Keratinocyte (primary cell): Measurements from ENCODE around the gene MAU2. TPM values are rescaled to one million over a fixed set of nuclear protein-coding genes. Genes with fewer than 3 reads are reported as not detected.

Experiments
- DNase-seq: peaks from one replicate; pipeline ENCODE4 v3.0.0-alpha.2; 2011; ENCODE audit warnings: low read depth, missing footprints, low spot score
- FAIRE-seq: peaks from 2 replicates; lab custom pipeline; 2011; peaks lifted over from hg19 to GRCh38; lab: Jason Lieb, UNC
- H2AFZ ChIP-seq: 2 replicates; pipeline ENCODE4 v1.6.0; 2012; ENCODE audit warnings: low read length, control low read depth, inconsistent platforms; ENCODE audit not compliant: control insufficient read depth
- H3K27ac ChIP-seq: 2 replicates; pipeline ENCODE4 v1.5.1; 2011; ENCODE audit warnings: low read length; ENCODE audit not compliant: control insufficient read depth, insufficient read depth
- H3K27me3 ChIP-seq: 3 replicates; pipeline ENCODE4 v1.6.0; 2011; ENCODE audit warnings: low read length; ENCODE audit not compliant: control insufficient read depth, insufficient read depth; ENCODE audit errors: extremely low read depth
- H3K36me3 ChIP-seq, 2 experiments: 2 replicates in 1 of 2; 3 replicates in 1 of 2; pipeline ENCODE4 v1.5.1; 2011; ENCODE audit warnings: low read length in 2 of 2, mild to moderate bottlenecking in 1 of 2; ENCODE audit not compliant: control insufficient read depth in 2 of 2, insufficient read depth in 2 of 2; ENCODE audit errors: extremely low read depth in 1 of 2
- H3K4me1 ChIP-seq: 3 replicates; pipeline ENCODE4 v1.5.1; 2011; ENCODE audit warnings: low read length; ENCODE audit not compliant: control insufficient read depth, insufficient read depth; ENCODE audit errors: extremely low read depth
- H3K4me2 ChIP-seq: 3 replicates; pipeline ENCODE4 v1.6.0; 2011; ENCODE audit warnings: low read depth, low read length; ENCODE audit not compliant: control insufficient read depth, insufficient read depth; ENCODE audit errors: extremely low read depth
- H3K4me3 ChIP-seq, 3 experiments: fragments of 200-600 bp in 1 of 3; sonication (generic) in 1 of 3; 2 replicates in 2 of 3; 3 replicates in 1 of 3; pipeline ENCODE4 v1.5.1; 2011 to 2016; ENCODE audit warnings: low read length in 3 of 3, mild to moderate bottlenecking in 3 of 3, control low read depth in 2 of 3, inconsistent platforms in 1 of 3, low read depth in 1 of 3, mixed read lengths in 1 of 3, mixed run types in 1 of 3, moderate library complexity in 1 of 3; ENCODE audit not compliant: control insufficient read depth in 2 of 3, insufficient read depth in 2 of 3; ENCODE audit errors: extremely low read depth in 1 of 3
- H3K79me2 ChIP-seq: 2 replicates; pipeline ENCODE4 v1.6.0; 2012; ENCODE audit warnings: low read length; ENCODE audit not compliant: control insufficient read depth, insufficient read depth
- H3K9ac ChIP-seq: 3 replicates; pipeline ENCODE4 v1.6.0; 2011; ENCODE audit warnings: low read length; ENCODE audit not compliant: control insufficient read depth, insufficient read depth; ENCODE audit errors: extremely low read depth
- H3K9me1 ChIP-seq: 3 replicates; pipeline ENCODE4 v1.6.0; 2011; ENCODE audit warnings: low read length; ENCODE audit not compliant: control insufficient read depth, insufficient read depth; ENCODE audit errors: extremely low read depth
- H3K9me3 ChIP-seq: 2 replicates; pipeline ENCODE4 v1.5.1; 2012; ENCODE audit warnings: low read depth, low read length; ENCODE audit not compliant: control insufficient read depth
- H4K20me1 ChIP-seq: 3 replicates; pipeline ENCODE4 v1.6.0; 2011; ENCODE audit warnings: low read length; ENCODE audit not compliant: control insufficient read depth, insufficient read depth; ENCODE audit errors: extremely low read depth
- EZH2 ChIP-seq: IDR thresholded peaks from one replicate; pipeline ENCODE4 v1.6.1; 2012; ENCODE audit warnings: inconsistent platforms, mild to moderate bottlenecking, low read length, moderate library complexity
- dilution Hi-C: fragments of 300-500 bp; cut with MboI; formaldehyde crosslinking; loops from one replicate; pipeline ENCODE4 v1.7.0; 2020; ENCODE audit warnings: low sequenced_read_pairs; ENCODE audit not compliant: extremely low pct_ligation_motif_present
- polyA plus RNA-seq, 5 experiments: library from polyadenylated mRNA; depleted of rRNA in 3 of 5; stranded (reverse) in 3 of 5; stranded (forward) in 1 of 5; unstranded in 1 of 5; fragments of >200 nt; gene quantifications; 1 replicate in 1 of 5; 2 replicates in 3 of 5; 3 replicates in 1 of 5; pipeline versions ENCODE4 v1.2.1 to v1.2.3, GENCODE V29; 2011 to 2012; ENCODE audit warnings: missing spikeins in 2 of 5, low read depth in 1 of 5, low replicate concordance in 1 of 5
- TF ChIP-seq, protein P1 (sequence below), 3 experiments: IDR thresholded peaks in 1 of 3; conservative IDR thresholded peaks in 1 of 3; optimal IDR thresholded peaks in 1 of 3; 2 replicates in 2 of 3; 3 replicates in 1 of 3; pipeline versions ENCODE3 to v1.5.1; 2011; ENCODE audit warnings: low read length in 3 of 3, mild to moderate bottlenecking in 3 of 3, moderate library complexity in 2 of 3, control low read depth in 1 of 3, inconsistent platforms in 1 of 3; ENCODE audit not compliant: insufficient read depth in 2 of 3; ENCODE audit errors: extremely low read depth in 1 of 3

MAU2 gene
- polyA plus RNA-seq, 1 donor (not counting 4 experiments of a cell fraction or from before 2014, with no cell fraction given): 10.3 TPM

DNA sequence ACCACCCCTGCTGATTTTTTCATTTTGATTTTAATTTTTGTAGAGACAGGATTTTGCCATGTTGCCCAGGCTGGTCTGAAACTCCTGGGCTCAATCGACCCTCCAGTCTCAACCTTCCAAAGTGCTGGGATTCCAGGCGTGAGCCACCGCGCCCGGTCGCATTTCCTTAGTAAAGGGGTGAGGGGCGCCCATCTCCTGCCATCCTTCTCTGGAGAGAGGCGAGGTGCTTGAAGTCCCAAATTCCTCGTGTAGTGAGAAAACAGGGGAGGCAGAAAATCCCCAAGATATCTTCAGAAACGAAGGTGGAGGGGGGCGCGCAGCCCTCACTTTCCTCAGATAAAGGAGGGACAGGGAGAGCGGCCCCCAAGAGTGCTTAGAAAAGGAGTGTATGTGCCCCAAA, 63.9 kb downstream of the MAU2 start:
- Histone ChIP-seq H3K9ac (peak overlapping the region; percentile 82), H3K4me2 (peak overlapping the region; percentile 94), H3K79me2 (peaks cover 33% of the 10 kb centered on the region), H3K9me3 (no peaks in the 10 kb centered on the region), H3K9me1 (peaks cover 3% of the 10 kb centered on the region), H3K4me3 (peak overlapping the region; percentile 56 to 74 (median 71)), H3K27me3 (no peaks in the 10 kb centered on the region), H2AFZ (no peak overlapping the region), H3K4me1 (peaks cover 35% of the 10 kb centered on the region), H3K36me3 (no peaks in the 10 kb centered on the region), H3K27ac (peak overlapping the region; percentile 68), H4K20me1 (no peaks in the 10 kb centered on the region)
- FAIRE-seq (no peak), DNase-seq (no peak)
- TF ChIP-seq EZH2: no peak
- TF ChIP-seq, protein P1, sequence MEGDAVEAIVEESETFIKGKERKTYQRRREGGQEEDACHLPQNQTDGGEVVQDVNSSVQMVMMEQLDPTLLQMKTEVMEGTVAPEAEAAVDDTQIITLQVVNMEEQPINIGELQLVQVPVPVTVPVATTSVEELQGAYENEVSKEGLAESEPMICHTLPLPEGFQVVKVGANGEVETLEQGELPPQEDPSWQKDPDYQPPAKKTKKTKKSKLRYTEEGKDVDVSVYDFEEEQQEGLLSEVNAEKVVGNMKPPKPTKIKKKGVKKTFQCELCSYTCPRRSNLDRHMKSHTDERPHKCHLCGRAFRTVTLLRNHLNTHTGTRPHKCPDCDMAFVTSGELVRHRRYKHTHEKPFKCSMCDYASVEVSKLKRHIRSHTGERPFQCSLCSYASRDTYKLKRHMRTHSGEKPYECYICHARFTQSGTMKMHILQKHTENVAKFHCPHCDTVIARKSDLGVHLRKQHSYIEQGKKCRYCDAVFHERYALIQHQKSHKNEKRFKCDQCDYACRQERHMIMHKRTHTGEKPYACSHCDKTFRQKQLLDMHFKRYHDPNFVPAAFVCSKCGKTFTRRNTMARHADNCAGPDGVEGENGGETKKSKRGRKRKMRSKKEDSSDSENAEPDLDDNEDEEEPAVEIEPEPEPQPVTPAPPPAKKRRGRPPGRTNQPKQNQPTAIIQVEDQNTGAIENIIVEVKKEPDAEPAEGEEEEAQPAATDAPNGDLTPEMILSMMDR (optimal IDR thresholded peaks at IDR 0.05 in 1 of 3, IDR thresholded peaks at IDR 0.05 in 1 of 3, conservative IDR thresholded peaks at IDR 0.05 in 1 of 3; ENCODE audit: extremely low read depth in 1 of 3, insufficient read depth in 2 of 3, low read length in 3 of 3): no peak
- dilution Hi-C loops: no loop called here

DNA sequence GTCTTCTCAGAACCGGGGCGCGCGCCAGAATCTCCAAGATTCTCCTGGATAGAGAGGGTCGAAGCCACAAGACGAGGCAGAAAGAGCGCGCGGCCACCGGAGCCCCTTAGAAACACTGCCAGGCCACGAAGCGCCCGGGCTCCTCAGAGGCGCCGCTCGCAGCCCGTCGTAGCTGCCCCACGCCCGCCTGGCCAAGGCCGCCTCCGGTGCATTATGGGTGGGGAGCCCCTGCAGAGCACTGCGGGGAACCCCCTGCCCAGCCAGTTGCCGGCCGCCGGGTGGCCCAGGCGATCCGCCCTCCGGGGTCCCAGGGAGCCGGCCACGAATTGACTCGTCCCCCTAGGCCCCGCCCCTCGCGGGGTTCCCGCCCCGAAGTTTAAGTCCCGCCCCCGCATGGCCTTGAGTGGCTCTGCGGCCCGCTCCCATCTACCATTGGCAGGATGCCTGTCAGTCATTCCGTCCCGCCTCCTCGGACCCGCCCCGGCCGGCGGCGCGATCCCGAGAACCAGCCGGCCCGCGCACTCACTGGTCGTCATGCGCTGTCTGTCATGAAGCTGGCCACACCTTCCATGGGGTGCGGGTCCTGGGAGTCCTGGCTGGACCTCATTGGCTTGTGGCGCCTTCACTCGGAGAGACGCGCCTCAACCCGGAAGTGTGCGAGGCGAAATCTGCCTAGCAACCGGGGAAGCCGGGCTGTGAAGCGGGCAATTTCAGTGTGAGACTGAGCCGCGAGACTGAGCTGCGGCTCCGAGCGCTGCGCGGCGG, 64.7 kb downstream of the MAU2 start:
- Histone ChIP-seq H2AFZ (peak overlapping the region; percentile 66), H3K79me2 (peaks cover 41% of the 10 kb centered on the region), H3K9ac (peak overlapping the region; percentile 88), H3K4me1 (peaks cover 36% of the 10 kb centered on the region), H3K9me1 (peaks cover 3% of the 10 kb centered on the region), H3K9me3 (no peaks in the 10 kb centered on the region), H3K27ac (peak overlapping the region; percentile 72), H3K4me3 (peak overlapping the region; percentile 56 to 74 (median 71)), H3K36me3 (peaks cover 0 to 4% of the 10 kb centered on the region in 2 experiments), H3K4me2 (peak overlapping the region; percentile 94), H3K27me3 (no peaks in the 10 kb centered on the region), H4K20me1 (no peaks in the 10 kb centered on the region)
- DNase-seq (peak; percentile 99), FAIRE-seq (peak; percentile 80)
- dilution Hi-C loops: no loop called here
- TF ChIP-seq, protein P1 (optimal IDR thresholded peaks at IDR 0.05 in 1 of 3, IDR thresholded peaks at IDR 0.05 in 1 of 3, conservative IDR thresholded peaks at IDR 0.05 in 1 of 3; ENCODE audit: extremely low read depth in 1 of 3, insufficient read depth in 2 of 3, low read length in 3 of 3): peak in 1 of 3 experiments; percentile 6
- TF ChIP-seq EZH2: no peak
